Sigmoid colon (tissue), 7 donors: ENCODE measurements around the gene SLC6A1. TPM values are rescaled to one million over a fixed set of nuclear protein-coding genes. Genes with fewer than 3 reads are reported as not detected.

ENCODE experiments used
- DNase-seq: peaks from one replicate; pipeline ENCODE4 v3.0.0-alpha.2; 2019
- H3K27ac ChIP-seq, 4 donors: fragments of 200-600 bp; sonication (generic); one replicate each; pipeline ENCODE4 v1.5.1; 2016 to 2019; ENCODE audit warnings: mild to moderate bottlenecking in 1 of 4
- H3K27me3 ChIP-seq, 3 donors: fragments of 200-600 bp; sonication (generic); one replicate each; pipeline ENCODE4 v1.5.1; 2019; ENCODE audit warnings: mild to moderate bottlenecking in 1 of 3
- H3K36me3 ChIP-seq, 4 donors: fragments of 200-600 bp; sonication (generic); one replicate each; pipeline ENCODE4 v1.5.1; 2016 to 2019
- H3K4me1 ChIP-seq, 4 donors: fragments of 200-600 bp; sonication (generic); one replicate each; pipeline ENCODE4 v1.5.1; 2017 to 2019
- H3K4me3 ChIP-seq, 4 donors: fragments of 200-600 bp; sonication (generic); one replicate each; pipeline ENCODE4 v1.5.1; 2017 to 2019; ENCODE audit warnings: mild to moderate bottlenecking in 2 of 4, moderate library complexity in 1 of 4
- H3K9me3 ChIP-seq, 4 donors: fragments of 200-600 bp in 3 of 4; sonication (generic) in 3 of 4; one replicate each; pipeline versions ENCODE4 v1.5.1 to v1.6.1; 2013 to 2019
- CTCF ChIP-seq, 4 experiments: fragments of 450-650 bp in 3 of 4; fragments of 200-600 bp in 1 of 4; IDR thresholded peaks; one replicate each; pipeline ENCODE4 v1.5.1; 2016 to 2019; ENCODE audit warnings: antibody characterized with exemption in 4 of 4, mild to moderate bottlenecking in 3 of 4, moderate library complexity in 2 of 4
- EP300 ChIP-seq, 4 donors: sonication (generic); formaldehyde crosslinking; IDR thresholded peaks; one replicate each; pipeline ENCODE4 v1.6.1; 2017; ENCODE audit warnings: antibody characterized with exemption in 4 of 4
- POLR2A ChIP-seq, 2 donors: fragments of 450-650 bp; IDR thresholded peaks; one replicate each; pipeline ENCODE4 v1.6.1; 2016; ENCODE audit warnings: antibody characterized with exemption in 2 of 2, mild to moderate bottlenecking in 2 of 2, moderate library complexity in 2 of 2
- POLR2AphosphoS5 ChIP-seq, 4 donors: sonication (generic); formaldehyde crosslinking; IDR thresholded peaks; one replicate each; pipeline ENCODE4 v1.6.1; 2017; ENCODE audit warnings: antibody characterized with exemption in 4 of 4
- WGBS, 2 donors: extraction: QIAGEN DNeasy Blood & Tissue Kit; methylation state at CpG; one replicate each; pipeline ENCODE4 v1.1.7; 2013; 5-methylcytosine and 5-hydroxymethylcytosine counted together
- intact Hi-C: fragments of 100-400 bp; cut with DNase I; formaldehyde crosslinking; loops from one replicate; pipeline ENCODE4 v1.15.1; 2023
- polyA plus RNA-seq, 3 donors: library from polyadenylated mRNA; stranded (reverse); fragments of 200-250 nt; gene quantifications; one replicate each; pipeline ENCODE4 v1.2.3, GENCODE V29; 2013
- total RNA-seq, 4 donors: library from RNA; depleted of rRNA; stranded (reverse); fragments of >200 nt; gene quantifications; one replicate each; pipeline ENCODE4 v1.1.0, GENCODE V29; 2016
- donor health status: healthy with polysubstance abuse.
- donor health status: Bipolar disorder and iron deficiency.
- donor health status: healthy.

The SLC6A1 gene
- total and polyA plus RNA-seq, 7 donors = under 0.01 to 1.4 (median 0.29) TPM; not detected in 1

- WGBS, 2 donors = 88 to 91% methylated on average over 4 of the region's 4 CpGs
- H3K4me3 ChIP-seq = no peak overlapping the region
- no peak overlapping the region for H3K27ac ChIP-seq
- H3K4me1 ChIP-seq = no peaks in the 10 kb centered on the region
- DNase-seq = no peak
- no peak for TF ChIP-seq POLR2AphosphoS5 (IDR thresholded peaks at IDR 0.05)
- no peak for TF ChIP-seq EP300 (IDR thresholded peaks at IDR 0.05)
- TF ChIP-seq POLR2A (IDR thresholded peaks at IDR 0.05) = no peak
- TF ChIP-seq CTCF (IDR thresholded peaks at IDR 0.05) = no peak
- H3K36me3 ChIP-seq = no peaks in the 10 kb centered on the region
- H3K9me3 ChIP-seq = no peaks in the 10 kb centered on the region
- intact Hi-C loops = no loop called here
- H3K27me3 ChIP-seq = peaks cover 0 to 7% (median 3%) of the 10 kb centered on the region in 3 donors
Measured at GRCh38 chr3:11014253-11014652, 21.7 kb downstream of the SLC6A1 start.

GRCh38 chr3:11014752-11015151, 22.2 kb downstream of the SLC6A1 start:
- TF ChIP-seq POLR2A (IDR thresholded peaks at IDR 0.05) (no peak), POLR2AphosphoS5 (IDR thresholded peaks at IDR 0.05) (no peak), EP300 (IDR thresholded peaks at IDR 0.05) (no peak)
- no peaks in the 10 kb centered on the region for H3K36me3 ChIP-seq
- DNase-seq = no peak
- no peaks in the 10 kb centered on the region for H3K4me1 ChIP-seq
- intact Hi-C loops = no loop called here
- H3K9me3 ChIP-seq = no peaks in the 10 kb centered on the region
- peaks cover 0 to 7% (median 3%) of the 10 kb centered on the region in 3 donors for H3K27me3 ChIP-seq
- H3K27ac ChIP-seq = no peak overlapping the region
- no peak overlapping the region for H3K4me3 ChIP-seq
- 75 to 86% methylated on average over 15 of the region's 15 CpGs for WGBS, 2 donors

GRCh38 chr3:11015369-11015768, 22.8 kb downstream of the SLC6A1 start:
- TF ChIP-seq POLR2A (IDR thresholded peaks at IDR 0.05) (no peak), POLR2AphosphoS5 (IDR thresholded peaks at IDR 0.05) (no peak), CTCF (IDR thresholded peaks at IDR 0.05) (no peak), EP300 (IDR thresholded peaks at IDR 0.05) (no peak)
- H3K27ac ChIP-seq = no peak overlapping the region
- no peaks in the 10 kb centered on the region for H3K4me1 ChIP-seq
- peaks cover 0 to 7% (median 3%) of the 10 kb centered on the region in 3 donors for H3K27me3 ChIP-seq
- intact Hi-C loops = no loop called here
- no peaks in the 10 kb centered on the region for H3K36me3 ChIP-seq
- 75 to 83% methylated on average over 16 of the region's 16 CpGs for WGBS, 2 donors
- no peaks in the 10 kb centered on the region for H3K9me3 ChIP-seq
- no peak for DNase-seq
- no peak overlapping the region for H3K4me3 ChIP-seq

GRCh38 chr3:11016727-11017126, 24.2 kb downstream of the SLC6A1 start:
- H3K27ac ChIP-seq = no peak overlapping the region
- WGBS, 2 donors = 72 to 79% methylated on average over 5 of the region's 5 CpGs
- H3K4me1 ChIP-seq = no peaks in the 10 kb centered on the region
- no peaks in the 10 kb centered on the region for H3K9me3 ChIP-seq
- H3K4me3 ChIP-seq = no peak overlapping the region
- H3K36me3 ChIP-seq = no peaks in the 10 kb centered on the region
- peaks cover 0 to 7% (median 3%) of the 10 kb centered on the region in 3 donors for H3K27me3 ChIP-seq
- TF ChIP-seq EP300 (IDR thresholded peaks at IDR 0.05) (no peak), POLR2AphosphoS5 (IDR thresholded peaks at IDR 0.05) (no peak), CTCF (IDR thresholded peaks at IDR 0.05) (no peak), POLR2A (IDR thresholded peaks at IDR 0.05) (no peak)
- no peak for DNase-seq
- intact Hi-C loops = no loop called here

- Histone ChIP-seq H3K4me3 (no peak overlapping the region), H3K36me3 (no peaks in the 10 kb centered on the region), H3K4me1 (no peaks in the 10 kb centered on the region), H3K27ac (no peak overlapping the region), H3K27me3 (peaks cover 0 to 7% (median 3%) of the 10 kb centered on the region in 3 donors), H3K9me3 (no peaks in the 10 kb centered on the region)
- intact Hi-C loops = no loop called here
- DNase-seq = no peak
- TF ChIP-seq POLR2A (IDR thresholded peaks at IDR 0.05) (no peak), EP300 (IDR thresholded peaks at IDR 0.05) (no peak), CTCF (IDR thresholded peaks at IDR 0.05) (no peak)
- WGBS, 2 donors = 51 to 66% methylated on average over 3 of the region's 3 CpGs
Measured at GRCh38 chr3:11019116-11019819, 26.7 kb downstream of the SLC6A1 start.
